ENCODE data around the gene NFYC. TPM values are rescaled to one million over a fixed set of nuclear protein-coding genes. Genes with fewer than 3 reads are reported as not detected.

NFYC gene
- total and polyA plus RNA-seq, 2 experiments from 2014 or later: 36.2 to 42.7 TPM

- no peaks in the 10 kb centered on the region for H3K27me3 ChIP-seq (ENCODE audit: insufficient read depth)
- H3K79me2 ChIP-seq (replicated peaks; ENCODE audit: insufficient read depth): no peaks in the 10 kb centered on the region
- Mint-ChIP-seq H3K36me3 (ENCODE audit: low read depth) (no peaks in the 10 kb centered on the region), H3K9me3 (no peaks in the 10 kb centered on the region), H3K27me3 (ENCODE audit: insufficient read depth, low read depth, poor library complexity) (peaks cover 13% of the 10 kb centered on the region), H3K27ac (no peak overlapping the region), H3K4me1 (peaks cover 33% of the 10 kb centered on the region), H3K4me3 (peak overlapping the region; percentile 82)
- H3K4me2 ChIP-seq: peak overlapping the region; percentile 76
- peaks cover 31% of the 10 kb centered on the region for H3K4me1 ChIP-seq (ENCODE audit: insufficient read depth)
- no peak for ATAC-seq
- no peak overlapping the region for H2AFZ ChIP-seq
- no peaks in the 10 kb centered on the region for H4K20me1 ChIP-seq (replicated peaks; ENCODE audit: insufficient read depth)
- H3K27ac ChIP-seq (ENCODE audit: low read depth): no peak overlapping the region
- H3K9me2 ChIP-seq (ENCODE audit: insufficient read depth): no peaks in the 10 kb centered on the region
- TF ChIP-seq, protein P1, sequence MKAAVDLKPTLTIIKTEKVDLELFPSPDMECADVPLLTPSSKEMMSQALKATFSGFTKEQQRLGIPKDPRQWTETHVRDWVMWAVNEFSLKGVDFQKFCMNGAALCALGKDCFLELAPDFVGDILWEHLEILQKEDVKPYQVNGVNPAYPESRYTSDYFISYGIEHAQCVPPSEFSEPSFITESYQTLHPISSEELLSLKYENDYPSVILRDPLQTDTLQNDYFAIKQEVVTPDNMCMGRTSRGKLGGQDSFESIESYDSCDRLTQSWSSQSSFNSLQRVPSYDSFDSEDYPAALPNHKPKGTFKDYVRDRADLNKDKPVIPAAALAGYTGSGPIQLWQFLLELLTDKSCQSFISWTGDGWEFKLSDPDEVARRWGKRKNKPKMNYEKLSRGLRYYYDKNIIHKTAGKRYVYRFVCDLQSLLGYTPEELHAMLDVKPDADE (IDR thresholded peaks at IDR 0.05): no peak
- TF ChIP-seq REST (IDR thresholded peaks at IDR 0.05; ENCODE audit: unreplicated experiment) (no peak), ZNF462 (CRISPR knock-in tag; IDR thresholded peaks at IDR 0.05) (no peak)
- no peak for DNase-seq (ENCODE audit: low spot score)
- H3K4me3 ChIP-seq: peak overlapping the region; percentile 70
- no peaks in the 10 kb centered on the region for H3F3A ChIP-seq (replicated peaks; ENCODE audit: low read depth)
- H3K36me3 ChIP-seq (ENCODE audit: insufficient read depth): no peaks in the 10 kb centered on the region
Measured at GRCh38 chr1:40664167-40664537, 27.4 kb upstream of the NFYC start.

Data from GM23338 (cell line).